Renal cortex interstitium (tissue), 15 donors: ENCODE data around the gene SPTA1. TPM values are rescaled to one million over a fixed set of nuclear protein-coding genes. Genes with fewer than 3 reads are reported as not detected.
"Not testable (repeated sequence)": the region's sequence is repeated elsewhere in the genome, so short reads cannot be mapped to it uniquely, and the experiment has no call there.

Source experiments
- DNase-seq, 11 donors: peaks; one replicate each; pipeline ENCODE4 v3.0.0-alpha.2; 2013; ENCODE audit warnings: low read depth in 9 of 11, low spot score in 4 of 11; ENCODE audit errors: extremely low read depth in 1 of 11
- long read RNA-seq, 16 experiments: transcript quantifications; one replicate each; lab custom pipeline, GENCODE V29; 2026
- polyA plus RNA-seq, 3 donors: library from polyadenylated mRNA; unstranded; fragments of 120-200 nt; gene quantifications; one replicate each; pipeline ENCODE4 v1.2.1, GENCODE V29; 2013; ENCODE audit not compliant: insufficient read length in 3 of 3

Gene SPTA1
- polyA plus RNA-seq, result 1 to 10 TPM; 1.1 to 2.8 (median 1.1) TPM
- long read RNA-seq, donor 1, result 0 reads
- long read RNA-seq, donor 2, result 0 reads
- long read RNA-seq, donor 3, partial matches to known transcripts, result 0 of 1 reads
- long read RNA-seq, donor 3, other reads (novel, unspliced or antisense), result 0 of 1 reads
- long read RNA-seq, donor 4, result 0 reads
- long read RNA-seq, donor 5, result 0 reads
- long read RNA-seq, donor 6, result 0 reads
- long read RNA-seq, donor 7, result 0 reads
- long read RNA-seq, donor 8, result 0 reads
- long read RNA-seq, donor 9, result 0 reads
- long read RNA-seq, donor 10, result 0 reads
- long read RNA-seq, donor 11, result 0 reads
- long read RNA-seq, donor 12, result 0 reads
- long read RNA-seq, donor 13, result 0 reads
- long read RNA-seq, donor 14, result 0 reads
- long read RNA-seq, donor 15, result 0 reads
- long read RNA-seq, donor 16, result 0 reads

- DNase-seq, result no peak
Observed at GRCh38 chr1:158686111-158687009, at the start of gene SPTA1. SPTA1 (minus strand) TSS chr1:158686715; CDS start chr1:158686517, 198 bp downstream.

GRCh38 chr1:158735848-158736247 lies 49.3 kb upstream of the SPTA1 start:
- no peak for DNase-seq

- no peak for DNase-seq
Observed at GRCh38 chr1:158732524-158732923, 46.0 kb upstream of the SPTA1 start.

GRCh38 chr1:158731707-158732106 lies 45.2 kb upstream of the SPTA1 start:
- DNase-seq, result no peak

GRCh38 chr1:158730453-158730852 lies 43.9 kb upstream of the SPTA1 start:
- DNase-seq, result no peak

GRCh38 chr1:158728510-158729225 lies 42.2 kb upstream of the SPTA1 start:
- DNase-seq, result no peak

- no peak for DNase-seq
Observed at GRCh38 chr1:158724442-158724841, 37.9 kb upstream of the SPTA1 start.

- DNase-seq, result no peak
Observed at GRCh38 chr1:158720620-158721019, 34.1 kb upstream of the SPTA1 start, which contains the start of gene OR6K3. OR6K3 (minus strand) TSS chr1:158720720; CDS start chr1:158718115, 2,605 bp downstream.

GRCh38 chr1:158719664-158720063 lies 33.1 kb upstream of the SPTA1 start:
- no peak for DNase-seq

GRCh38 chr1:158717344-158717743 lies 30.8 kb upstream of the SPTA1 start:
- no peak for DNase-seq

GRCh38 chr1:158716335-158716734 lies 29.8 kb upstream of the SPTA1 start:
- DNase-seq, result no peak

GRCh38 chr1:158714754-158715153 lies 28.2 kb upstream of the SPTA1 start:
- no peak for DNase-seq

- DNase-seq, result no peak
Observed at GRCh38 chr1:158711098-158711497, 24.6 kb upstream of the SPTA1 start.

GRCh38 chr1:158706096-158706495 lies 19.6 kb upstream of the SPTA1 start:
- DNase-seq, result no peak

GRCh38 chr1:158700552-158700951 lies 14.0 kb upstream of the SPTA1 start, which contains the start of gene OR6K2:
OR6K2 (minus strand) TSS chr1:158700652; CDS start chr1:158700652, 0 bp downstream.
- no peak for DNase-seq

GRCh38 chr1:158694596-158694995 lies 8.1 kb upstream of the SPTA1 start:
- no peak for DNase-seq

GRCh38 chr1:158692356-158692755 lies 5.8 kb upstream of the SPTA1 start:
- no peak for DNase-seq

GRCh38 chr1:158691907-158692306 lies 5.4 kb upstream of the SPTA1 start:
- no peak for DNase-seq

- DNase-seq, result not testable (repeated sequence)
Observed at GRCh38 chr1:158691149-158691548, 4.6 kb upstream of the SPTA1 start.
